OCI-LY3 (cell line): ENCODE data around the gene PGLYRP4.

Source experiments
- EZH2phosphoT487 ChIP-seq: fragments of 200-600 bp; shearing (Covaris generic); IDR thresholded peaks from 2 replicates; pipeline ENCODE4 v1.6.1; 2018; ENCODE audit warnings: antibody characterized with exemption, mixed run types, low read depth
- TF ChIP-seq, protein P1 (sequence below): fragments of 200-600, 300-600 bp; sonication (generic); IDR thresholded peaks from 2 replicates; pipeline ENCODE4 v1.5.1; 2014; ENCODE audit warnings: antibody characterized with exemption, low read length, low read depth

DNA sequence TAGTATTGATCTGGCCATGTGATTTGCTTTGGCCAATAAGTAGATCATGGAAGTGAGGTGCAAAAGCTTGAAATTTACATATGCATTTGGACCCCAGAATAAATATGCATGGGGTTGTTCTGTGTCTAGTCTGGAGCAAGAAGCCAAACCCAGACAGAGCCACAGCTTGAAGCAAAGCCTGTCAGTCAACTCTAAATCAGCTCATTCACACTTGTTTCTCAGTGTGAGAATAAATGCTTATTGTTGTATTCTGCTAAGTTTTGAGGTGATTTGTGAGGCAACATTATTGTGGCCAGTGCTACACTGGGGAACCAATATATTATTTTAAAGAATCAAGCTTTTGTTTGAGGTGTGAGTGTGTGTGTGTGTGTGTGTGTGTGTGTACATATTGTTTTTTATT is 23.7 kb downstream of the PGLYRP4 start:
- TF ChIP-seq, protein P1, sequence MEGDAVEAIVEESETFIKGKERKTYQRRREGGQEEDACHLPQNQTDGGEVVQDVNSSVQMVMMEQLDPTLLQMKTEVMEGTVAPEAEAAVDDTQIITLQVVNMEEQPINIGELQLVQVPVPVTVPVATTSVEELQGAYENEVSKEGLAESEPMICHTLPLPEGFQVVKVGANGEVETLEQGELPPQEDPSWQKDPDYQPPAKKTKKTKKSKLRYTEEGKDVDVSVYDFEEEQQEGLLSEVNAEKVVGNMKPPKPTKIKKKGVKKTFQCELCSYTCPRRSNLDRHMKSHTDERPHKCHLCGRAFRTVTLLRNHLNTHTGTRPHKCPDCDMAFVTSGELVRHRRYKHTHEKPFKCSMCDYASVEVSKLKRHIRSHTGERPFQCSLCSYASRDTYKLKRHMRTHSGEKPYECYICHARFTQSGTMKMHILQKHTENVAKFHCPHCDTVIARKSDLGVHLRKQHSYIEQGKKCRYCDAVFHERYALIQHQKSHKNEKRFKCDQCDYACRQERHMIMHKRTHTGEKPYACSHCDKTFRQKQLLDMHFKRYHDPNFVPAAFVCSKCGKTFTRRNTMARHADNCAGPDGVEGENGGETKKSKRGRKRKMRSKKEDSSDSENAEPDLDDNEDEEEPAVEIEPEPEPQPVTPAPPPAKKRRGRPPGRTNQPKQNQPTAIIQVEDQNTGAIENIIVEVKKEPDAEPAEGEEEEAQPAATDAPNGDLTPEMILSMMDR: no peak
- no peak for TF ChIP-seq EZH2phosphoT487
